Activated CD8-positive, alpha-beta memory T cell treated with anti-CD3 and anti-CD28 coated beads, Interleukin-2, amount 50 U/mL, for 1 hour (primary cell): ENCODE data around the gene CDH15.
A peak's percentile ranks its signal among the peaks of the same experiment; 100 is the strongest.
"Not testable (repeated sequence)": the region's sequence is repeated elsewhere in the genome, so short reads cannot be mapped to it uniquely, and the experiment has no call there.

Experiments used
- DNase-seq: peaks from one replicate; pipeline ENCODE4 v3.0.0-alpha.2; 2020; ENCODE audit errors: extremely low read depth

Gene CDH15

GRCh38 chr16:89187032-89187769 is 15.7 kb downstream of the CDH15 start:
- DNase-seq: no peak

- DNase-seq: no peak
These were observed 16.3 kb downstream of the CDH15 start for GRCh38 chr16:89187770-89188392.

- DNase-seq: not testable (repeated sequence)
These were observed 17.2 kb downstream of the CDH15 start for GRCh38 chr16:89188471-89189357.

GRCh38 chr16:89189358-89190025 is 17.9 kb downstream of the CDH15 start:
- no peak for DNase-seq

GRCh38 chr16:89190150-89190958 is 18.8 kb downstream of the CDH15 start:
- DNase-seq: no peak

GRCh38 chr16:89191033-89191900 is 19.7 kb downstream of the CDH15 start:
- DNase-seq: no peak

- no peak for DNase-seq
These were observed 20.3 kb downstream of the CDH15 start for GRCh38 chr16:89191901-89192185.

- peak; percentile 59 for DNase-seq
These were observed 20.8 kb downstream of the CDH15 start for GRCh38 chr16:89192186-89192955.

- DNase-seq: peak; percentile 20
These were observed 21.5 kb downstream of the CDH15 start for GRCh38 chr16:89192956-89193575.

- DNase-seq: no peak
These were observed 22.2 kb downstream of the CDH15 start for GRCh38 chr16:89193576-89194293.

GRCh38 chr16:89194340-89195311 is 23.1 kb downstream of the CDH15 start:
- DNase-seq: no peak

GRCh38 chr16:89195521-89196171 is 24.1 kb downstream of the CDH15 start:
- no peak for DNase-seq

- no peak for DNase-seq
These were observed 25.6 kb downstream of the CDH15 start for GRCh38 chr16:89197033-89197632.

GRCh38 chr16:89197633-89198416 is 26.3 kb downstream of the CDH15 start:
- DNase-seq: no peak

GRCh38 chr16:89198417-89199240 is 27.1 kb downstream of the CDH15 start:
- DNase-seq: no peak
